CD4-positive, alpha-beta T cell treated with Interleukin-21 for 1 hour (primary cell): ENCODE measurements around the gene GAL3ST1.

ENCODE experiments used
- DNase-seq: peaks from one replicate; pipeline ENCODE4 v3.0.0-alpha.2; 2020

Gene GAL3ST1

GRCh38 chr22:30523646-30524489 lies 50.6 kb downstream of the GAL3ST1 start:
- no peak for DNase-seq

GRCh38 chr22:30521368-30522156 lies 52.9 kb downstream of the GAL3ST1 start:
- no peak for DNase-seq

- no peak for DNase-seq
Measured at GRCh38 chr22:30519842-30520425, 54.5 kb downstream of the GAL3ST1 start.

- DNase-seq = no peak
Measured at GRCh38 chr22:30516731-30517130, 57.7 kb downstream of the GAL3ST1 start.

- DNase-seq = no peak
Measured at GRCh38 chr22:30516273-30516672, 58.2 kb downstream of the GAL3ST1 start.

- DNase-seq = no peak
Measured at GRCh38 chr22:30514252-30514651, 60.2 kb downstream of the GAL3ST1 start.

GRCh38 chr22:30513462-30513861 lies 61.0 kb downstream of the GAL3ST1 start:
- no peak for DNase-seq

- no peak for DNase-seq
Measured at GRCh38 chr22:30511911-30512310, 62.6 kb downstream of the GAL3ST1 start.

GRCh38 chr22:30511109-30511508 lies 63.4 kb downstream of the GAL3ST1 start:
- no peak for DNase-seq

GRCh38 chr22:30508216-30508615 lies 66.2 kb downstream of the GAL3ST1 start:
- no peak for DNase-seq

GRCh38 chr22:30507670-30508069 lies 66.8 kb downstream of the GAL3ST1 start:
- DNase-seq = no peak

- DNase-seq = no peak
Measured at GRCh38 chr22:30506507-30506968, 67.9 kb downstream of the GAL3ST1 start.
